GM21423 (cell line): ENCODE results near the gene PITPNM3.

Source experiments
- ATAC-seq: cut with Tn5 transposase; IDR thresholded peaks from one replicate; pipeline ENCODE4 v1.9.1; 2021; ENCODE audit warnings: mild to moderate bottlenecking, moderate library complexity; ENCODE audit not compliant: unreplicated experiment

The PITPNM3 gene

GRCh38 chr17:6465206-6466003, 91.0 kb downstream of the PITPNM3 start:
- ATAC-seq, result no peak

- ATAC-seq, result no peak
These were observed 91.8 kb downstream of the PITPNM3 start for GRCh38 chr17:6464446-6465041.

- ATAC-seq, result no peak
These were observed 92.5 kb downstream of the PITPNM3 start for GRCh38 chr17:6463616-6464445.

GRCh38 chr17:6462692-6463091, 93.7 kb downstream of the PITPNM3 start:
- ATAC-seq, result no peak

GRCh38 chr17:6461792-6462524, 94.4 kb downstream of the PITPNM3 start:
- no peak for ATAC-seq

GRCh38 chr17:6461246-6461645, 95.1 kb downstream of the PITPNM3 start:
- ATAC-seq, result no peak

- no peak for ATAC-seq
These were observed 95.7 kb downstream of the PITPNM3 start for GRCh38 chr17:6460531-6461161.

- ATAC-seq, result no peak
These were observed 97.8 kb downstream of the PITPNM3 start for GRCh38 chr17:6458460-6458950.

- ATAC-seq, result no peak
These were observed 98.5 kb downstream of the PITPNM3 start for GRCh38 chr17:6457688-6458459.

- ATAC-seq, result no peak
These were observed 99.3 kb downstream of the PITPNM3 start for GRCh38 chr17:6456914-6457687.

GRCh38 chr17:6456321-6456720, 100.0 kb downstream of the PITPNM3 start:
- ATAC-seq, result no peak

- no peak for ATAC-seq
These were observed 101.0 kb downstream of the PITPNM3 start for GRCh38 chr17:6455321-6455705.

GRCh38 chr17:6454495-6455320, 101.6 kb downstream of the PITPNM3 start:
- no peak for ATAC-seq

GRCh38 chr17:6453279-6454024, 102.9 kb downstream of the PITPNM3 start:
- ATAC-seq, result no peak

GRCh38 chr17:6452471-6453266, 103.7 kb downstream of the PITPNM3 start:
- no peak for ATAC-seq
